HG03558 (cell line): Measurements from ENCODE around the gene TRMT61A.

Experiments used
- ATAC-seq: cut with Tn5 transposase; IDR thresholded peaks from one replicate; pipeline ENCODE4 v1.9.1; 2021; ENCODE audit warnings: moderate number of reproducible peaks; ENCODE audit not compliant: unreplicated experiment; ENCODE audit errors: extremely low read depth

Gene TRMT61A

DNA sequence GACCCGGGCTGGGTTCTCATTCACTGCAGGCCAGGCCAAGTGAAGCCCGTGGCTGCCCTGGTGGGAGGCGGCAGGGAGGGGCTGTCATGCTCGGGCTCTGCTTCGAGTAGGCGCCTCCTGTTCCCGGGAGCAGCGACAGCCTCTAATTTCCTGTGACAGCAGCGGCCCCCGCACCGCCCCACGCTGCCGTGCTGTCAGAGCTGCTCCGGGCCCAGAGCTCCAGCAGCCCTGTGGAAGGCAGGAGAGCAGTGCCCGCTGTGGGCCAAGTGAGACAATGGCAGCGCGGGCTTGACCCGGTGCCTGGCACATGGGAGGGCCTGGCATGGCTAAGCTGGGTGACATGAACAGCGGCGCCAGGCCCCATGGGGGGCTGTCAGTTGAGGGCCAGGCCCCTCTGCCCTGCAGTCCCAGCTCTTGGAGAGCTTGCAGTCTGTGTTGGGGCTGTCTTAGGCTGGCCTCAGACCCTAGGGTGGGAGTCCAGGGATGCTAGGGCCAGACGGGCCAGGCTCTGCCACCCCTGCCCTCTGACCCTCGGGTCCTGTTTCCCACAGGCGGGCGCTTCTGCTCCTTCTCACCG, 5.1 kb downstream of the TRMT61A start:
- no peak for ATAC-seq

DNA sequence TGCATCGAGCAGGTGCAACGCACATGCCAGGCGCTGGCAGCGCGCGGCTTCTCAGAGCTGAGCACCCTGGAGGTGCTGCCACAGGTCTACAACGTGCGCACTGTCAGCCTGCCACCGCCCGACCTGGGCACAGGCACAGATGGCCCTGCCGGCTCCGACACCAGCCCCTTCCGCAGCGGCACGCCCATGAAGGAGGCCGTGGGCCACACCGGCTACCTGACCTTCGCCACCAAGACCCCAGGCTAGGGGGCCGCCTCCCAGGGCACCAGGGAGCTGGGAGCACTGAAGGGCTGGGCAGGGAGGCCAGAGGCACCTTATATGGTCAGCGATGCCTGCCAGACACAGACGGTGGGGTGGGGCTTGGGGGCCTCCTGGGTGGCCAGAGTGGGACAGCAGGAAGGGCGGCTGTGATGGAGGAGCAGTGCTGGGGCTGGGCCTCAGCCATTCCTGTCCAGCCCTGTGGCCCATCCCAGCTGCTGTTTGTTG, 5.6 kb downstream of the TRMT61A start:
- no peak for ATAC-seq

DNA sequence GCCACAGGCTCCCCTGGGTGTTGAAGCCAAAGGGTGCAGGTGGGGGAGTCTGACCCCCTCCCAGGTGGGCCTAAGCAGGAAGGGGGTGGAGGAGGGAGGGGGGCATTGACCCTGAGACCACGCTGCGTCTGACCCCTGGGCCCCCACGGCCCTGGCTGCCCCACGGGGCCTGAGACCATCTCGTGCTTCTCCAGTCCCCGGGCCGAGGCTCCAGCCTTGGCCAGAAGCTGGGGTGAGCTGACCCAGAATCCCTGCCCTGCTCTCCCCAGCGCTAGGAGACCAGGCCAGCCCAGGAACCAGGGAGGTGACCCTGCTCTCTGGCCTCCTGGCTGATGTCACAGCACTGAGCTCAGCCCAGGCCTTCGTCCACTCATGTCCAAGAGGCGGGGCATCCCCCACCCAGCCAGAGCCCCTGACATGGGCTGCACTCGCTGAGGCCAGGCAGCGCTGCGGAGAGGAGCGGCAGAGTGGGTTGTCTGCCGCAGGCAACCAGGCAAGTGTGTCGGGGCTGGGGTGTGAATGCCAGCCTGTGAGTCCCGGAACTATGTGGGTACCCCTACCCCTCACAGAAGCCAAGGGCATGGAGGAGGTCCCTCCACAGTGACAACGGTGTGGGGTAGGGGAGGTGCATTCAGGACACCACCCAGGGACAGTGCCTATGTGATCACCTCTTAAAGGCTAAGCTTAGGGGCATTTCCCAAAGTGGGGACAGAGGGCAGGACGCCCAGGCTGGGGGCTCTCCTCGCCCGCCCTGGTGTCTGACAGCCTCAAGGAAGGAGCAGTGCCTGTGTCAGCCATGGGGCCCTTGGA, 6.3 kb downstream of the TRMT61A start:
- no peak for ATAC-seq

DNA sequence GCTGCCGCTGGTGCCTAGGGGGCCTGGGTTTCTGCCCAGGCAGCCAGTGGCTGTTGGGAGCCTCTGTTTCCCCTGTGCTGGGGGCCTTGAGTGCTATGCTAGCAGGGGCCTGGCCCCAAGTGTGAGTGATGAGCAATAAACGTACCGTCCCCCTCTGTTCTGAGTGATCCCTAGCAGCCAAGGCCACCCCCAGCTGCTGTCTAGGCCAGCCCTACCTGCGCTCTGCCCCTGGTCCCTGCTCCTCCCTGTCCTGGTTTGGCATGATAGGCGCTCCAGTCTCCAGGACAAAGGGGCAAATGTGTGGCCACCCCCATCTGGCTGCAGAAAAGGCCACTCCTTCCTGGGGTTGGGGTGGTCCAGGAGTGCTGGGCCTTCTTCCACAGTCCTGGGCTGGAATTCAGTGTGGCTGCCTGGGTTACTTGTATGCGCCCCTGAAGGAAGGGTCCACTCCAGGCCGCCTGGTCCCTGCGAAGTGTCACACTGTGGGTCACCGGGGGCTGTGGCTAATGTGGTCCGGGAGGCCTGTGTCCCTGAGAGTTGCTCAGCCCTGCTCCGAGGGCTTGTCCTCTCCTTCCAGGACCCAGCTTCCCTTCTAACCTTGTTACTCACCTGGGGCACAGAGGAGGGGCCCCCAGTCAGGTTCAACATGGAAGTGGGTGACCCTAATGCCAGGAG, 7.0 kb downstream of the TRMT61A start:
- ATAC-seq: no peak

DNA sequence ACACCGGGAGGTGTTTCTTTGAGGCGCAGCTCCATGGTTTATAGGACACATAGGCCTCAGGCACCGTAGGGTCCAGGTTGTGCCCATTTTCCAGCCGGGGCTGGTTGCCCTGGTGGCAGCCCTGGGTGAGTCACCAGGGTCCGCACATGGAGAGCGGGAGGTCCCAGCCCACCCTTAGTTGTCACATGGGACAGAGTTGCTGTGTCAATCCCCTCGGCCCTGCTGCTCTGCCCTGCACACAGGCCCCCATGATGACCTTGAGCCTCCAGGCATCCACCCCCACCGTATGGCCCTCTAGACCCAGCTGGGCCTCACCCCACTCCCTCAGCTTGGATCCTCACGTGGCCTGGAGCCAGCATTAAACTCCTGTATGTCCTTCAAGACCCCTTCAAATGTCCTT, 7.7 kb downstream of the TRMT61A start:
- no peak for ATAC-seq

DNA sequence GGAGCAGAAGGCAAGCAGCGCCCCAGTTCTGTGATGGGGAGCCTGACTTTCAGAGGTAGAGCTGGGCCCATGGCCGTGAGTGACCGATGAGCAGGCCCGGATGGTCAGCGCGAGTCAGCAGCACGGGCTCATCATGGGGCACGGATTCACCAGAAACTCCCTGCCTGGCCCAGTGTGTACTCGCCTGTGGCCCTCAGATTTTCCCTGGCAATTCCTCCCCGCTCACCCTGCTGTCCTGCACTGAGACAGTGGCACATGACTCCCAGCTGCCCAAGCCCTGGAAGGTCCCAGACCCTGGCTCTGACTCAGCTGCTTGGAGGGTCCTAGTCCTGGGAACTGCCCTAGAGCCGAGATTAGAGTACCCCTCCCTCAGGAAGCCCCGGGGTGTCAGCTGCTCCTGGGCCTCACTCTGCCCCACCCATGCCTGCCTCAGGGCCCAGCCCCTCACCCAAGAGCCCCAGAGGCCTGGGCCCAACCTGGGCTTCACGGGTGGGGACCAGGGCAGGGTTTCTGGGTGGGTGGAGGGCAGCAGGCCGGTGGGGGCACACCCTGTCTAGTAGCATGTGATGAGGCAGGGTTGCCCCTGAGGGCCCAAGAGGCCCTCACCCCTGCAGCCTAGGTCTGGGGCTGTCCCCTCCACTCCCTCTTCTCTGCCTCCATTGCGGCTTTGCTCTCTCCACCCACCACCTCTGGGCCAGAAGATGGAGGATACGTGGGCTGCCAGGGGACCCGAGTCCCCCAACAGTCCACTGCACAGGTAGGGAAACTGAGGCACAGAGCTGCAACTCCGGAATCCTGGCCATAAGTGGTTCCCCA, 8.4 kb downstream of the TRMT61A start:
- no peak for ATAC-seq

DNA sequence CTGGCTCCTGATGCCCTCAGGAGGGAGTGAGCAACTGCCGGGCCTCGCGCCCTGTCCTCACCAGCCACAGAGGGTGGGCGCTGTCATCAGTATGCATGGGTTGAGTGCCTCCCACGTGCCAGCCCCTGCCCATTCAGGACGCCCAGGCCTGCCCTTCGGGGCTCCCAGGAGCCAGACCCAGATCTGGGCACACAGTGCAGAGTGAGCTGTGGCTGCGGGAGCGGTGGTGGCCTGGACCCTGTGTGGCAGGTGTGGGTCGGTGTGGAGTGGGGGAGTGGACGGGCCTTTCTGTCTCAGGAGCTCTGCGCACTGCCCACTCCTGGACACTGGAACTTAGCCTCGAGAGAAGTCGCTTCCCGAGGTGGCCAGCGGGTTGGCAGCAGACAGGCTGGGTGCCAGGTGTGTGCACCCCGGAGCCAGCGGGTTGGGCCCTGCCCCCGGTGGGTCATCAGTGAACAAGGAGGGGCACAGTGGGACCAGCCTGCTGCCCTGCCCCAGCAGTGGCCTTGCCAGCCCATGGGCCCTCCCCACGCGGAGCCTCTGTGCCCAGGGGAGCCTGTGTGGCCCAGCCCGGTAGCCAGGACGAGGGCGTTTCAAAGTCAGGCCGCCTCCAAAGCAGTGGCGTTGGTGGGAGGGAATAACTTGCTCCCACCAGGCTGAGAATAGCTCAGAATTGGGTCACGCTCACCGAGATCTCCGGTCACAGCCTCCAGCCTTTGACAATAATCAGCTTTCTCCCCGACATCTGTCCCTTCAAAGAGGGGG, 9.5 kb downstream of the TRMT61A start:
- no peak for ATAC-seq

DNA sequence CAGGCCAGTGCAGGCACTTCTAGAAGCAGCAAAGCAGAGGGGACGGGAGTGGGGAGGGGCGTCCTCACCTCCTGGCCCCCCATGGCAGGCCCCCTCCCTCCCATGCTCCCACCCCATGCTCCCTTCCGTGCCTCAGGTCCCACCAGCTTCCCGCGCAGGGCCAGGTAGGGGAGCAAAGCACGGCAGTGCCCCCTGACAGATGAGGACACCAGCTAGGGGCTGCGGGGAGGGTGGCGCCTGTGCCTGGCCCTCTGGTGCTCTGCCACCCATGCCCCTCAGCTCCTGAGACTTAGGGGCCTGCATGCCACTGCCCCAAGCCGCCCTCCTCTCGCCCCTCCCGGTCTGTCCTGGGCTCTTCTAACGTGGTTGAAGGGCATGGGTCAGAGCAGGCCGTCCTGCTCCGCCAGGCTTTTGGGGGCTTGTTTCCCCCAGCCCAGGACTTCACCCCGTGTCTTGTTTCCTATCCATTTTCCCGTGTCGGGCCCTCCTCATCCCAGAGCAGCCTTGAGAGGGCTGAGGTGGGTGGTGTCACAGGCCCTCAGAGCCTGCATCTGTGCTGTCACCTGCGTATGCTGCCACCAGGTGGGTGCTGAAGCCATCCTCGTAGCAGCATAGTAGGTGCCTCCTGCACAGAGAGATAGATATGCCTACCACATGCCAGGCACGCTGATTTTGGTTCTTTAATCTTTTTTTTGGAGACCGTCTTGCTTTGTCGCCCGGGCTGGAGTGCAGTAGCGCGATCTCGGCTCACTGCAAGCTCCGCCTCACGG, 10.2 kb downstream of the TRMT61A start:
- no peak for ATAC-seq

DNA sequence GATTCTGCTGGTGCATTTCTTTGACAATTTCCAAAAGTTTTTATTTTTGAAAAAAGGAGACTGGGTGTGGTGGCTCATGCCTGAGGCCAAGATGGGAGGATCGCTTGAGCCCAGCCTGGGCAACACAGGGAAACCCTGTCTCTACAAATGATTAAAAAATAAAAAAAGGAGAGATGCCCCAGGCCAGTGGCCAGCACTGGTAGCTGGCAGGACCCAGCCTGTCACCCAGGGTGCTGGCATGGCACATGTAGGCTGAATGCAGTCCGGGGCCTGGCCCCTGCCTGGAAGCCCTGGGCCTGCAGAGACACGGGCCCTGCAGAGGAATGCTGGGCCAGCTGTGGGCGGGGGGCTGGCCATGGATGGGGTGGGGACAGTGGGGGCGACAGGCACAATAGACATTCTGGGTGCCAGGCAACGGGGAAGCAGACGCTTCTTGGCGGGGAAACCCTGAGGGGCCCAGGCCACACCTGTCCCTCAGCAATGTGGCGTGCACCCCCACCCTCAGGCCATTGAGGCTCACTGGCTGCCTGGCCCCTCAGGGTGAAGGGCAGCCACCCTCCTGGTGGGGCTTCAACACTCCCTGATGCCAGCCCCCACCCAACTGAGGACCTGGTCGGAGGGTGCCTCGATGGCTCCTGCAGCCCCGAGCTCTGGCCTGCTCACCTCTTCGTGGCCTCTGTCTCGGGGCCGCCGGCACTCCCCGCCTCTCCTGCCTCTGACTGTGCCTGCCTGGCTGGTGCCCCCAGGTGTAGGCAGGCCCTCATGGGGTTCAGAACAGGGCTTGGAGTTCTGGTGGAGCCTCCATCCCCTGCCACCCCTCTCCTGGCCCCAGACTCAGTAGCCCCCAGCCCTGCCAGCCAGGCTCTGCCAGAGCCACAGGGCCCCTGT, 12.1 kb downstream of the TRMT61A start:
- no peak for ATAC-seq

DNA sequence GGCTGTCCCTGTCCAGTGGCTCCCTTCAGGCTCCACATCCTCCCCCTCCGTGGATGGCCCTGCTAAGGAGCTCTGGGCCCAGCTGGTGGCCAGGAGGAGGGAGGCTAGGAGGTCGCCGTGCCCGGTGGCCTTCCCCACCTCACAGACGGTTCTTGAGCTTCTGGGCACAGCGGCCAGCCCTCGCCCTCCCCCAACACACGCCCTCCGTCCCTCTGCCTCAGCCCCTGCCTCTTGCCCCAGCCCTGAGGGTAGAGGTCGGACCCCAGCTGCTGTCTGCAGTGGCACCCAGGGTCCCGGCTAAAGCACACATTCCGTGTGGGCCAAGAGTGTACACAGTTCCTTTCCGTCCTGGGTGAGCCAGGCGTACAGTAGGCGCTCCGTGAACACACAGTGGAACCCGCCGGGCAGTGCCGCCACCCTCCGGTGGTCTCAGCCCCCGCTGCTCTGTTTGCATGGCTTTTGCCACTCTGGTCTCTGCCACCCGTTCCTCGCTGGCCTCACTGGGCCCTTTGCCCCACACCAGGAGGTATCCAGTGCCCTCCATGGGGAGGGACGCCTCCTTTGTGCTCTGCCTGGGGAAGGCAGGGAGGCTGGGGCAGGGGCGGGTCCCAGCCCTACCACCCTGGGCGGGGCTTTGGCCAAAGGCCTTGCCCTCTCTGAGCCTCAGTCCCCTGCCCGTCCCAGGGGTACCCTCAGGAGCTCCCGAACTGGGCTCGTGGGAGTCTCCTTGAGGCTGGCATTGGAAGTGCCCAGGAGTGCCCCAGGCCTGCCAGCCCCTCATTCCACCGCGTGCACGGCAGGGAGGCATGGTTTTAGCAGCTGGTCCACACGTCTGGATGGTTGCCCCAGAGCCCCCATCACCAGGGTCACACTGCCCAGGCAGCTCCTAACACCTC, 13.0 kb downstream of the TRMT61A start:
- ATAC-seq: no peak

DNA sequence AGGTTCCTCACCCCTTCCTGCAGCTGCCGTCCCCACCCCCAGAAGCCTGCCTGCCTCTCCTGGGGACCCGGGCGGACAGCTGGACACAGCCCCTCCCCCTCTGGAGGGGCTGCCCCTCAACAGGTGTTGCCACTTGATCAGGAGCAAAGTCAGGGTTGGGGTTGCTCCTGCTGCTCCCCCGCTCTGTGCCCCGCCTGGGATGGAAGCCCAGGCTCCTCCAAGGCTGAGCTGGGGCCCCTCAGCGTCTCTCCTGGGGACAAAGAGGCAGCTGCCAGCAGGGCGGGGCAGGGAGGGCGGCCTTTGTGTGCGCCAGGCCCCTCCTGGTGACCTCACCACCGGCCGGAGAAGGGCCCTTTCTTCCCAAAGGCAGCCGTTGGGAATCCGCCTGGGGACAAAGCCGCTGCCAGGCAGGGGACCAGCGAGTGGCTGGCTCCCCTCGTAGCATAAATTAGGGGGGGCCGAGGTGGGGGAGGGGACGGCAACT, 13.7 kb downstream of the TRMT61A start:
- ATAC-seq: no peak

DNA sequence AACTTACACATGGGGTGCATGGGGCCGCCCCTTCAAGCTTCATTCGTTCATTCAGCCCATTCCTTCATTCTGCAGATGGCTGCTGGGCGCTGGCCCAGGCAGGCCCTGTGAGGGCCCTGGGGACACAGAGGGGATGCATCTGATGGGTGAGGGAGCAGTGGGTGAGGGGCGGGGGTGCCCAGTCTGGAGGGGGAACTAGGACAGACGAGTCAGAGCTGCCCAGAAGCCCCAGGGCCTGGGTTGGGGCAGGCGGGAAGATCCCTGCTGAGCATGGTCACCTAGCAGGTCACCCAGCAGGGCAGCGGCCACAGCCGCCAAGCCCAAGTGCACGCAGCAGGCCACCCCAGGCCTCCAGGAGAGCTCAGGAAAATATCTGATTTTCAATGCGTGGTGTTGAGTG, 14.1 kb downstream of the TRMT61A start:
- ATAC-seq: no peak

DNA sequence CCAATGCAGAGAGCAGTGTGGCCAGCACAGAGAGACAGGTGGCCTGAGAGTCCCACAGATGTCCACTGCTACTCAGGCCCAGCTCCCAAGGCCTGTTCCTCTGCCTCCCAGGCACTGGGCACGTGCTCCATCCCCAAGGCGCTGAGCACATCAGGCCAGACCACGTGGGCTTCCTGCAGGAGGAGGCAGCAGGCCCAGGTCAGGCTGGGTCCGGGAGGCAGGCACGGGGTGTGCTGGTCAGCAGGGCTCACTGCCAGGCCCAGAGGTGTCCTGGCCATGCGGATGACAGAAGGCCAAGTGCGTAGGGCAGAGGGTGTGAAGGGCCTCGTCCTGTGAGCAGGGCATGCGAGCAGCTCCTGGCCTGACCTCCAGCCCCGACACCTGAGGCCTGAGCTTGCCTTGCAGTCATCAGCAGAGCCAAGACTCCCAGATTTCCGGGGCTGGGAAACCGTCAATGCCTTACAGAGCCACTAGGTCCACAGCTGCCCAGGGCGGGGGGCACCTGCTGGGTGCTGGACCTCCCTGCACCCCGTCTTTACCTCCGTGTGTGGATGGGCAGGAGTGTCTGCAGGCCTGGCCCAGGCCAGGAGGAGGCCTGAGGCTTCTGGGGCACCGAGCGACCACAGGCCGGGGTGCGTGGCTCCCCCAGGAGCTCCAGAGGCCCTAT, 14.9 kb downstream of the TRMT61A start:
- no peak for ATAC-seq

DNA sequence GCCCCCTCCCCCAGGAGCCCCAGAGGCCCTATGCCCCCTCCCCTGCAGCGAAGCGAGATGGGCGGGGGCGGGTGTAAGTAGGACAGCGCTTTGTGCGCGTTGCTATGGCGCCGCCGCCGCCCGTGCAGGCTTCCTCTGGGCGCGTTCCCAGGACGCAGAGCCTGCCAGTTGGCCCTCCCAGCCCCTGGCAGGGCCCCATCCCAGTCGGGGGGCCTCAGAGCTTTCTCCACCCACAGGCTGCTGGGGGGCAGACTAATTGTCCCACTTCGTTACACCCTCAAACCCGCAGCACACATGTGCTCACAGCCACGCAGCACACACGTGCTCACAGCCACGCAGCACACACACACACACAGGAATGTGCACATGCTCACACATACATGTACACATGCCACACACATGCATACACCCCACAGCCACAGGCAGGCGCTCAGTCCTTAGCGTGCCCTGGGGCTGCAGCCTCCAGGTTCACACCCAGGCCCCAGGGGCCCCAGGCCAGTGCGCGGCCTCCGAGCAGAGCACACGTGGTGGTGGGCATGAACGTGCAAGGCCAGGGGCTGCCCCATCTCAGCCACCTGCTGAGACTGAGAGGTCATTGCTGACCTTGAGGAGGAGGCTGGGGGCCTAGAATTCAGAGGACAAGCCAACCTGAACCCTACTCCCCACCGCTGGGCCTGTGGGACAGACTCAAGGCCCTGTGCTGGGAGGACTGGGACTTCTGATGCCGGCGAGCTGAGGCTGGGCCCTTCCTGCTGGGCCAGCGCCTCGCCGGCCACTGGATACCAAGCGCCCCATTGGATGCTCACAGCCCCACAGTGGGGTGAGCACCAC, 15.6 kb downstream of the TRMT61A start:
- ATAC-seq: no peak

DNA sequence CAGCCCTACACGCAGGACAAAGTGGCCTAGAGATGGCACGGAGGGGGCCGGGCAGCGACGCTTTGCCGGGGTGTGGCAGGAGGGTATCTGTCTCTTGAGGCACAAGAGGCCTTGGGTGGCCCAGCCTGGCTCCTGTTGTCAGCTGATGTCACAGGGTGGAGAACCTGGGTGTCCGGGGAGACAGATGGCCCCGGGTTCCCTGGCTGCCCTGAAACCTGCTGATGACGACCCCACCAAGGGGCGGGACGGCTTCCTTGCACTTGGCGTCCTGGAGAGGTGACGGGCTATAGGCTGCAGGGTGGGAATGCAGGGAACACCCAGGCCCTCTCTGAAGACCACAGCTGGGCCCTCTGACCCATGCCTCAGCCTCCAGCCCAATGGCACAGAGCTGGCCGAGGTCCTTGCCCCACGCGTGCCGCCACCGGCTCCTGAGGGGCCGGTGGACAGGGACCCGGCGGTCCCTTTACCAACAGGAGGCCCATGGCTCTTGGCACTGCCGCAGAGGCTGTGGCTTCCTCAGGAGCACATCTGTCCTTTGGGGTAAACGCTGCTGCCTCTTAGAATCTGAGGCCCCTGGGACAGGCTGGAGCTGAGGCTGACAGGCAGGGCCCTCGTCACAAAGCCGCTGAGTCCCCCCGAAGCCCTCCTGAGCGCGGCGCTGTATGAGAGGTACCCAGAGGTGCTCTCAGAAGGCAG, 16.4 kb downstream of the TRMT61A start:
- no peak for ATAC-seq
